HEK293 (cell line): ENCODE data around the gene MSRB2.

Source experiments
- CTCF ChIA-PET: fragments of 350-600 bp; formaldehyde crosslinking; extraction: SDS; loops from one replicate; lab custom pipeline; 2021; ENCODE audit warnings: antibody characterized with exemption; lab: Yijun Ruan, JAX
- POLR2A ChIA-PET: fragments of 300-600 bp; formaldehyde crosslinking; extraction: SDS; loops from one replicate; lab custom pipeline; 2020; ENCODE audit warnings: antibody characterized with exemption, inconsistent platforms; lab: Yijun Ruan, JAX
- H3K27ac ChIP-seq: fragments of 200-500 bp; sonication (Bioruptor generic); 2 replicates; pipeline ENCODE4 v1.5.1; 2014; ENCODE audit warnings: low read depth, low read length, control low read depth, inconsistent platforms; ENCODE audit errors: extremely low read depth
- H3K36me3 ChIP-seq, 2 experiments: fragments of 200-500 bp in 1 of 2; sonication (Bioruptor generic) in 1 of 2; 1 replicate in 1 of 2; 2 replicates in 1 of 2; pipeline ENCODE4 v1.5.1; 2014 to 2017; ENCODE audit warnings: inconsistent platforms in 2 of 2, low read length in 2 of 2; ENCODE audit not compliant: control insufficient read depth in 2 of 2, insufficient read depth in 1 of 2
- H3K4me1 ChIP-seq: fragments of 200-500 bp; sonication (Bioruptor generic); 2 replicates; pipeline ENCODE4 v1.5.1; 2014; ENCODE audit warnings: mild to moderate bottlenecking, low read length, inconsistent platforms; ENCODE audit not compliant: control insufficient read depth, insufficient read depth
- H3K4me3 ChIP-seq: 2 replicates; pipeline ENCODE4 v1.5.1; 2011; ENCODE audit warnings: low read depth, mild to moderate bottlenecking, control low read depth, low read length, moderate library complexity
- H3K9me3 ChIP-seq: fragments of 200-500 bp; sonication (Bioruptor generic); 2 replicates; pipeline ENCODE4 v1.5.1; 2014; ENCODE audit warnings: low read depth, low read length, inconsistent platforms; ENCODE audit not compliant: control insufficient read depth, insufficient read depth
- IKZF3 ChIP-seq: fragments of 450-650 bp; IDR thresholded peaks from 2 replicates; pipeline ENCODE4 v1.5.0; 2018; ENCODE audit warnings: missing biosample characterization, mild to moderate bottlenecking, missing genetic modification characterization, moderate library complexity
- KLF17 ChIP-seq: fragments of 450-650 bp; formaldehyde crosslinking; IDR thresholded peaks from 2 replicates; pipeline ENCODE4 v1.5.1; 2016; ENCODE audit warnings: missing biosample characterization, missing genetic modification characterization
- KLF9 ChIP-seq: fragments of 450-650 bp; formaldehyde crosslinking; IDR thresholded peaks from 2 replicates; pipeline ENCODE4 v1.5.1; 2016; ENCODE audit warnings: missing biosample characterization, missing genetic modification characterization, low read depth
- PATZ1 ChIP-seq: fragments of 450-650 bp; formaldehyde crosslinking; IDR thresholded peaks from 2 replicates; pipeline ENCODE4 v1.5.1; 2016; ENCODE audit warnings: missing biosample characterization, missing genetic modification characterization
- SALL2 ChIP-seq: fragments of 450-650 bp; formaldehyde crosslinking; IDR thresholded peaks from 2 replicates; pipeline ENCODE4 v1.5.0; 2017; ENCODE audit warnings: missing biosample characterization, mild to moderate bottlenecking, missing genetic modification characterization, borderline replicate concordance
- TRIM28 ChIP-seq: IDR thresholded peaks from 2 replicates; pipeline ENCODE4 v1.6.1; 2011; ENCODE audit warnings: low read length, control low read depth, borderline replicate concordance
- YY2 ChIP-seq: fragments of 450-650 bp; formaldehyde crosslinking; IDR thresholded peaks from 2 replicates; pipeline ENCODE4 v1.5.1; 2016; ENCODE audit warnings: missing biosample characterization, missing genetic modification characterization
- ZBTB21 ChIP-seq: fragments of 450-650 bp; formaldehyde crosslinking; IDR thresholded peaks from 2 replicates; pipeline ENCODE4 v1.5.1; 2017; ENCODE audit warnings: missing biosample characterization, missing genetic modification characterization
- ZNF23 ChIP-seq: fragments of 450-650 bp; formaldehyde crosslinking; IDR thresholded peaks from 2 replicates; pipeline ENCODE4 v1.5.1; 2016; ENCODE audit warnings: missing biosample characterization, missing genetic modification characterization, borderline replicate concordance
- ZNF248 ChIP-seq: fragments of 450-650 bp; formaldehyde crosslinking; IDR thresholded peaks from 2 replicates; pipeline ENCODE4 v1.5.1; 2017; ENCODE audit warnings: missing biosample characterization, missing genetic modification characterization
- ZNF292 ChIP-seq: fragments of 450-650 bp; formaldehyde crosslinking; IDR thresholded peaks from 2 replicates; pipeline ENCODE4 v1.5.1; 2016; ENCODE audit warnings: low read depth, missing biosample characterization, missing genetic modification characterization, borderline replicate concordance
- ZNF341 ChIP-seq: fragments of 450-650 bp; formaldehyde crosslinking; IDR thresholded peaks from 2 replicates; pipeline ENCODE4; 2016; ENCODE audit warnings: low read depth, missing biosample characterization, missing genetic modification characterization
- ZNF366 ChIP-seq: fragments of 450-650 bp; formaldehyde crosslinking; conservative IDR thresholded peaks from 2 replicates; pipeline ENCODE4 v1.5.1; 2016; ENCODE audit warnings: missing biosample characterization, missing genetic modification characterization
- ZNF37A ChIP-seq: fragments of 450-650 bp; IDR thresholded peaks from 2 replicates; pipeline ENCODE4 v1.5.1; 2018; ENCODE audit warnings: missing biosample characterization, missing genetic modification characterization
- ZNF548 ChIP-seq: fragments of 450-650 bp; formaldehyde crosslinking; IDR thresholded peaks from 2 replicates; pipeline ENCODE4 v1.5.1; 2016; ENCODE audit warnings: missing biosample characterization, missing genetic modification characterization
- ZNF654 ChIP-seq: fragments of 450-650 bp; formaldehyde crosslinking; IDR thresholded peaks from 2 replicates; pipeline ENCODE4 v1.5.1; 2016; ENCODE audit warnings: low read depth, missing biosample characterization, missing genetic modification characterization
- ZSCAN16 ChIP-seq: fragments of 450-650 bp; formaldehyde crosslinking; IDR thresholded peaks from 2 replicates; pipeline ENCODE4 v1.5.1; 2016; ENCODE audit warnings: missing biosample characterization, missing genetic modification characterization
- ZSCAN18 ChIP-seq: fragments of 450-650 bp; formaldehyde crosslinking; IDR thresholded peaks from 2 replicates; pipeline ENCODE4 v1.5.1; 2016; ENCODE audit warnings: missing biosample characterization, missing genetic modification characterization

The MSRB2 gene

GRCh38 chr10:23116486-23117205, 21.3 kb downstream of the MSRB2 start:
- no peak for TF ChIP-seq KLF9
- no peak for TF ChIP-seq ZNF248 (tag by site-specific recombination)
- TF ChIP-seq YY2 (tag by site-specific recombination) = no peak
- no peak for TF ChIP-seq ZNF654 (tag by site-specific recombination)
- TF ChIP-seq ZNF292 = no peak
- no peak for TF ChIP-seq IKZF3
- ChIA-PET POLR2A (no interaction called here), CTCF (interaction anchor here (0.6 kb wide), 1 partner anchor 56 kb away, joined by 3 read pairs; no protein-coding TSS in a partner anchor)
- peaks cover 3 to 38% of the 10 kb centered on the region in 2 experiments; a peak in 2 of 3 replicates for H3K36me3 ChIP-seq
- H3K9me3 ChIP-seq = no peaks in the 10 kb centered on the region
- no peaks in the 10 kb centered on the region for H3K4me1 ChIP-seq
- no peak overlapping the region for H3K4me3 ChIP-seq
- H3K27ac ChIP-seq = no peak overlapping the region

- TF ChIP-seq ZBTB21 (no peak), ZNF23 (tag by site-specific recombination) (no peak), PATZ1 (tag by site-specific recombination) (no peak), ZSCAN18 (tag by site-specific recombination) (no peak), KLF17 (tag by site-specific recombination) (no peak)
- Histone ChIP-seq H3K4me1 (no peaks in the 10 kb centered on the region), H3K36me3 (peaks cover 0 to 22% of the 10 kb centered on the region in 2 experiments; a peak in 2 of 3 replicates), H3K27ac (no peak overlapping the region), H3K9me3 (no peaks in the 10 kb centered on the region), H3K4me3 (no peak overlapping the region)
- CTCF ChIA-PET = no interaction called here
- POLR2A ChIA-PET = no interaction called here
Observed at GRCh38 chr10:23120001-23120934, 24.9 kb downstream of the MSRB2 start.

- no peak for TF ChIP-seq ZNF37A (tag by site-specific recombination)
- no peak for TF ChIP-seq TRIM28
- TF ChIP-seq ZNF366 (tag by site-specific recombination) = no peak
- no peak for TF ChIP-seq SALL2 (tag by site-specific recombination)
- no peak for TF ChIP-seq ZNF548 (tag by site-specific recombination)
- peak; percentile 63; the same call in 1 of the 2 replicates for TF ChIP-seq ZNF341 (tag by site-specific recombination)
- TF ChIP-seq ZSCAN16 = no peak
- Histone ChIP-seq H3K27ac (no peak overlapping the region), H3K36me3 (peaks cover 0 to 22% of the 10 kb centered on the region in 2 experiments; a peak in 2 of 3 replicates), H3K4me1 (no peaks in the 10 kb centered on the region), H3K4me3 (no peak overlapping the region), H3K9me3 (no peaks in the 10 kb centered on the region)
- ChIA-PET CTCF (no interaction called here), POLR2A (no interaction called here)
Observed at GRCh38 chr10:23121135-23121534, 25.8 kb downstream of the MSRB2 start.
